ENCODE results near the gene ZNF394.

GRCh38 chr7:99456288-99456687, 43.8 kb downstream of the ZNF394 start:
- TF ChIP-seq POLR2A (IDR thresholded peaks at IDR 0.05) (no peak), CTCF (IDR thresholded peaks at IDR 0.05) (no peak)

Data from upper lobe of left lung (tissue), 4 donors.